GM19025 (cell line): Measurements from ENCODE around the gene RBPJ.

Experiments
- ATAC-seq: cut with Tn5 transposase; IDR thresholded peaks from one replicate; pipeline ENCODE4 v1.9.1; 2021; ENCODE audit warnings: mild to moderate bottlenecking, low read depth, moderate library complexity; ENCODE audit not compliant: unreplicated experiment

RBPJ gene

DNA sequence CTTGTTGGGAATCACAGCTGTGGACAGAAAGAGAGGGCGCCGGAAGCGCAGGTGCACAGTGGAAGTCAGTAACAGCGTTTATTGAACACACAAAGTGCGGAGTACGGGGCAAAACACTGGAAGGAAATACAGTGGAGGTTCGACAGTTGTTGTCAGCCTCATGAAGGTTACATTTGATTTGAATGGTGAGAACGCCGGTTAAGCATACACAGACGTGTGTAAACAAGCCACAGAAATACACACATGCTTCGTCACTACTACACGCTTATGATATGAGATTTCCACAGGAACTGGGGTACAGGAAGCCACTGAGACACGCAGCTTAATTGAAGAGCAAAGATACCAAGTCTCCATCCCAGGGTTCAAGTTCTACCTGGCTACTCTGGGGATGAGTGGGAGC is 157.5 kb downstream of the RBPJ start:
- ATAC-seq: no peak

- ATAC-seq: no peak
Observed at GRCh38 chr4:26482508-26483462, 162.0 kb downstream of the RBPJ start.

DNA sequence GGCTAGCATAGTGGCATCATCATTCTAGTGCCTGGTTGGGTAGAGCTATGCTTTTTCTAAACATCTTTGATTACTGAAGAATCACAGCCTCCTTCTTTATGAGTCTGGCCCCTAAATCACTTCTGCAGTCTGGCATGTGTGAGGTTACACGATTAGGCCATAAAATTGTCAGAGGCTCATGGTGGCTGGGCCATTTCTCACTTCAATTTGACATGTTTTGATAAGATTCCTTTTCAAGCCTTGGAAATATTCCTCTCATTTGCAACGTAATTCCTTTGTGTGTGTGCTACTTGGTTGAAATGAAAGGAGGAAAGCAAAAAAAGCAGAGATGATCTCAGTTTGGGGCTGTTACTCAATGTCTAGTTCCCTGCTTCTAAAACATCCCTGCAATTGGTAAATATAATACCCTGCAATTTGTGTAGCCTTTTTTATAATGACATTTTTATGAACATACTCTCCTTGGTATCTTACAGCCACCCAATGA is 163.3 kb downstream of the RBPJ start:
- ATAC-seq: no peak

- no peak for ATAC-seq
Observed at GRCh38 chr4:26484516-26484915, 163.7 kb downstream of the RBPJ start.
